DMS153 treated with DMSO at 0.1 percent for 48 hours (cell line): ENCODE results near the gene ERVH48-1.
A peak's percentile ranks its signal among the peaks of the same experiment; 100 is the strongest.
"Not testable (repeated sequence)": the region's sequence is repeated elsewhere in the genome, so short reads cannot be mapped to it uniquely, and the experiment has no call there.

ENCODE experiments used
- DNase-seq: peaks from one replicate; lab custom pipeline; 2025; ENCODE audit not compliant: unreplicated experiment; lab: John Stamatoyannopoulos, UW

Gene ERVH48-1

GRCh38 chr21:42925114-42925926, at the start of gene ERVH48-1:
Gene ERVH48-1 (minus strand): TSS chr21:42925630. CDS start chr21:42919006, 6,624 bp downstream.
- no peak for DNase-seq

GRCh38 chr21:42973991-42974831, 48.8 kb upstream of the ERVH48-1 start, which contains the start of gene PKNOX1:
Gene PKNOX1 (plus strand): TSS chr21:42974562. CDS start chr21:43004382, 29,820 bp downstream.
- DNase-seq, result peak; percentile 98

GRCh38 chr21:42973309-42973990, 48.0 kb upstream of the ERVH48-1 start:
- no peak for DNase-seq

GRCh38 chr21:42971897-42972275, 46.5 kb upstream of the ERVH48-1 start:
- no peak for DNase-seq

- no peak for DNase-seq
Observed at GRCh38 chr21:42970946-42971653, 45.7 kb upstream of the ERVH48-1 start.

GRCh38 chr21:42969193-42969600, 43.8 kb upstream of the ERVH48-1 start:
- no peak for DNase-seq

- not testable (repeated sequence) for DNase-seq
Observed at GRCh38 chr21:42967616-42968015, 42.2 kb upstream of the ERVH48-1 start.

- no peak for DNase-seq
Observed at GRCh38 chr21:42965211-42965560, 39.8 kb upstream of the ERVH48-1 start.

- no peak for DNase-seq
Observed at GRCh38 chr21:42964546-42965210, 39.2 kb upstream of the ERVH48-1 start.

- no peak for DNase-seq
Observed at GRCh38 chr21:42964086-42964485, 38.7 kb upstream of the ERVH48-1 start.

- DNase-seq, result no peak
Observed at GRCh38 chr21:42962380-42963007, 37.1 kb upstream of the ERVH48-1 start.

- DNase-seq, result no peak
Observed at GRCh38 chr21:42959728-42960127, 34.3 kb upstream of the ERVH48-1 start.

- DNase-seq, result not testable (repeated sequence)
Observed at GRCh38 chr21:42958122-42958521, 32.7 kb upstream of the ERVH48-1 start.

GRCh38 chr21:42956824-42957630, 31.6 kb upstream of the ERVH48-1 start:
- DNase-seq, result no peak

- not testable (repeated sequence) for DNase-seq
Observed at GRCh38 chr21:42951193-42951592, 25.8 kb upstream of the ERVH48-1 start.

- DNase-seq, result not testable (repeated sequence)
Observed at GRCh38 chr21:42949094-42949755, 23.8 kb upstream of the ERVH48-1 start.

- DNase-seq, result no peak
Observed at GRCh38 chr21:42942244-42942643, 16.8 kb upstream of the ERVH48-1 start.

- DNase-seq, result no peak
Observed at GRCh38 chr21:42941696-42942085, 16.3 kb upstream of the ERVH48-1 start.
